GM23338 (cell line): ENCODE measurements around the gene PCSK1N. TPM values are rescaled to one million over a fixed set of nuclear protein-coding genes. Genes with fewer than 3 reads are reported as not detected.

ENCODE experiments used
- ATAC-seq: fragments of 200-7000 bp; cut with Tn5 transposase; 3 replicates; pipeline ENCODE4 v1.9.1; 2020
- DNase-seq: peaks from one replicate; pipeline ENCODE4 v3.0.0-alpha.2; 2015; ENCODE audit warnings: low spot score
- H2AFZ ChIP-seq: fragments of 200-600 bp; sonication (generic); 2 replicates; pipeline ENCODE4 v1.8.0; 2016; ENCODE audit warnings: antibody characterized with exemption, mild to moderate bottlenecking, moderate library complexity
- H3F3A ChIP-seq: fragments of 200-600 bp; sonication (generic); replicated peaks from 2 replicates; pipeline ENCODE4 v1.8.0; 2017; ENCODE audit warnings: antibody characterized with exemption, mixed run types, low read depth
- H3K27ac ChIP-seq: fragments of 200-600 bp; sonication (generic); 2 replicates; pipeline ENCODE4 v1.6.1; 2016; ENCODE audit warnings: low read depth
- H3K27me3 ChIP-seq: fragments of 200-600 bp; sonication (generic); 2 replicates; pipeline ENCODE4 v1.8.0; 2016; ENCODE audit warnings: mild to moderate bottlenecking, mixed run types, moderate library complexity; ENCODE audit not compliant: insufficient read depth
- H3K36me3 ChIP-seq: fragments of 200-600 bp; sonication (generic); 2 replicates; pipeline ENCODE4 v1.8.0; 2016; ENCODE audit warnings: mild to moderate bottlenecking; ENCODE audit not compliant: insufficient read depth
- H3K4me1 ChIP-seq: fragments of 200-600 bp; sonication (generic); 2 replicates; pipeline ENCODE4 v1.8.0; 2016; ENCODE audit warnings: mild to moderate bottlenecking, moderate library complexity; ENCODE audit not compliant: insufficient read depth
- H3K4me2 ChIP-seq: fragments of 200-600 bp; sonication (generic); 2 replicates; pipeline ENCODE4 v1.7.1; 2017; ENCODE audit warnings: mixed run types
- H3K4me3 ChIP-seq: fragments of 200-600 bp; sonication (generic); 2 replicates; pipeline ENCODE4 v1.6.1; 2016; ENCODE audit warnings: mixed run types
- H3K79me2 ChIP-seq: fragments of 200-600 bp; sonication (generic); replicated peaks from 2 replicates; pipeline ENCODE4 v1.8.0; 2017; ENCODE audit warnings: mild to moderate bottlenecking; ENCODE audit not compliant: insufficient read depth
- H3K9me2 ChIP-seq: fragments of 200-600 bp; sonication (generic); 2 replicates; pipeline ENCODE4 v1.8.0; 2017; ENCODE audit not compliant: insufficient read depth
- H4K20me1 ChIP-seq: fragments of 200-600 bp; sonication (generic); replicated peaks from 2 replicates; pipeline ENCODE4 v1.8.0; 2017; ENCODE audit warnings: mild to moderate bottlenecking; ENCODE audit not compliant: insufficient read depth
- H3K27ac Mint-ChIP-seq: 2 replicates; pipeline ENCODE4 v1.8.0; 2020; ENCODE audit warnings: inconsistent platforms, mild to moderate bottlenecking, moderate library complexity, mixed read lengths
- H3K27me3 Mint-ChIP-seq: 3 replicates; pipeline ENCODE4 v1.8.0; 2022; ENCODE audit warnings: low read depth, mild to moderate bottlenecking, moderate library complexity, mixed read lengths, inconsistent platforms; ENCODE audit not compliant: insufficient read depth, poor library complexity
- H3K36me3 Mint-ChIP-seq: 3 replicates; pipeline ENCODE4 v1.8.0; 2021; ENCODE audit warnings: low read depth, mild to moderate bottlenecking, inconsistent platforms, moderate library complexity, mixed read lengths
- H3K4me1 Mint-ChIP-seq: 3 replicates; pipeline ENCODE4 v1.8.0; 2020; ENCODE audit warnings: mild to moderate bottlenecking, inconsistent platforms, mixed read lengths
- H3K4me3 Mint-ChIP-seq: 3 replicates; pipeline ENCODE4 v1.8.0; 2021; ENCODE audit warnings: moderate library complexity, mild to moderate bottlenecking, inconsistent platforms, mixed read lengths
- H3K9me3 Mint-ChIP-seq: 3 replicates; pipeline ENCODE4 v1.8.0; 2020; ENCODE audit warnings: moderate library complexity, mild to moderate bottlenecking, inconsistent platforms, mixed read lengths
- CREB1 ChIP-seq: fragments of 250-450 bp; sonication (Bioruptor Pico); IDR thresholded peaks from 2 replicates; pipeline ENCODE4 v1.5.0; 2020; ENCODE audit warnings: low read depth, mild to moderate bottlenecking, moderate library complexity
- CTCF ChIP-seq, 2 experiments: fragments of 200-600 bp in 1 of 2; sonication (generic) in 1 of 2; conservative IDR thresholded peaks; 2 replicates each; pipeline versions ENCODE4 v1.5.1 to v1.6.1; 2016 to 2017; ENCODE audit warnings: antibody characterized with exemption in 2 of 2, low read depth in 2 of 2, mild to moderate bottlenecking in 2 of 2, moderate library complexity in 1 of 2
- ETS1 ChIP-seq: IDR thresholded peaks from 2 replicates; pipeline ENCODE4 v1.6.1; 2016; ENCODE audit warnings: antibody characterized with exemption
- EZH2 ChIP-seq: fragments of 200-600 bp; sonication (generic); IDR thresholded peaks from one replicate; pipeline ENCODE4 v1.8.0; 2017; ENCODE audit warnings: antibody characterized with exemption, mild to moderate bottlenecking, low read depth; ENCODE audit not compliant: unreplicated experiment
- EZH2phosphoT487 ChIP-seq: fragments of 200-600 bp; sonication (generic); IDR thresholded peaks from one replicate; pipeline ENCODE4 v1.8.1; 2018; ENCODE audit warnings: antibody characterized with exemption; ENCODE audit not compliant: unreplicated experiment
- JUNB ChIP-seq: IDR thresholded peaks from one replicate; pipeline ENCODE4 v1.6.1; 2016; ENCODE audit warnings: antibody characterized with exemption; ENCODE audit not compliant: unreplicated experiment
- NANOG ChIP-seq: IDR thresholded peaks from 2 replicates; pipeline ENCODE4 v1.6.1; 2016; ENCODE audit warnings: antibody characterized with exemption, borderline replicate concordance
- POLR2AphosphoS5 ChIP-seq: IDR thresholded peaks from 2 replicates; pipeline ENCODE4 v1.6.1; 2016; ENCODE audit warnings: antibody characterized with exemption, low read depth
- REST ChIP-seq: IDR thresholded peaks from one replicate; pipeline ENCODE4 v1.6.1; 2018; ENCODE audit warnings: antibody characterized with exemption; ENCODE audit not compliant: unreplicated experiment
- STAT1 ChIP-seq: IDR thresholded peaks from one replicate; pipeline ENCODE4 v1.6.1; 2016; ENCODE audit warnings: antibody characterized with exemption; ENCODE audit not compliant: unreplicated experiment
- ZNF114 ChIP-seq: fragments of 250-450 bp; sonication (Bioruptor Pico); IDR thresholded peaks from 2 replicates; pipeline ENCODE4 v1.5.0; 2020; ENCODE audit warnings: mild to moderate bottlenecking, moderate library complexity
- ZNF331 ChIP-seq: fragments of 250-450 bp; sonication (Bioruptor Pico); IDR thresholded peaks from 2 replicates; pipeline ENCODE4 v1.5.0; 2020; ENCODE audit warnings: low read depth, mild to moderate bottlenecking, moderate library complexity
- ZNF462 ChIP-seq: fragments of 250-450 bp; sonication (Bioruptor Pico); IDR thresholded peaks from 2 replicates; pipeline ENCODE4 v1.5.0; 2020; ENCODE audit warnings: mild to moderate bottlenecking, moderate library complexity
- polyA plus RNA-seq: library from polyadenylated mRNA; unstranded; fragments of >200 nt; fragmentation: Nextera tagmentation; extraction: Ambion mirVana; gene quantifications from 2 replicates; pipeline ENCODE4 v1.2.1, GENCODE V29; 2016
- total RNA-seq: library from RNA; depleted of rRNA; stranded (reverse); fragments of >200 nt; shearing (Covaris generic); gene quantifications from 2 replicates; pipeline ENCODE4 v1.2.3, GENCODE V29; 2014

Gene PCSK1N
- total and polyA plus RNA-seq, 2 experiments from 2014 or later, result 12.8 to 15.6 TPM

- H3K27me3 Mint-ChIP-seq, result peaks cover 7% of the 10 kb centered on the region
- H3K27ac Mint-ChIP-seq, result no peak overlapping the region
- Histone ChIP-seq H4K20me1 (no peaks in the 10 kb centered on the region), H3K79me2 (no peaks in the 10 kb centered on the region), H3K4me1 (no peaks in the 10 kb centered on the region), H3K4me3 (no peak overlapping the region), H3F3A (no peaks in the 10 kb centered on the region), H3K27ac (no peak overlapping the region), H3K9me2 (no peaks in the 10 kb centered on the region), H3K4me2 (no peak overlapping the region), H2AFZ (no peak overlapping the region), H3K36me3 (no peaks in the 10 kb centered on the region), H3K27me3 (no peaks in the 10 kb centered on the region)
- TF ChIP-seq EZH2 (no peak), REST (no peak), POLR2AphosphoS5 (no peak), ZNF462 (no peak), STAT1 (no peak), CREB1 (no peak), ZNF114 (CRISPR knock-in tag) (no peak), ETS1 (no peak), NANOG (no peak), ZNF331 (CRISPR knock-in tag) (no peak), CTCF (conservative IDR thresholded peaks at IDR 0.05; ENCODE audit: low read depth in 2 of 2) (no peak), EZH2phosphoT487 (no peak), JUNB (no peak)
- no peaks in the 10 kb centered on the region for H3K36me3 Mint-ChIP-seq
- ATAC-seq, result no peak
- H3K4me1 Mint-ChIP-seq, result no peaks in the 10 kb centered on the region
- no peak overlapping the region for H3K4me3 Mint-ChIP-seq
- no peaks in the 10 kb centered on the region for H3K9me3 Mint-ChIP-seq
- no peak for DNase-seq
These were observed 41.0 kb downstream of the PCSK1N start for GRCh38 chrX:48794340-48794910.
